Neural cell (in vitro differentiated cells): ENCODE data around the gene ZBTB7B. TPM values are rescaled to one million over a fixed set of nuclear protein-coding genes. Genes with fewer than 3 reads are reported as not detected.

Experiments used
- H2AFZ ChIP-seq: fragments of 200-600, 300-800 bp; sonication (generic), shearing (Covaris generic); 2 replicates; pipeline ENCODE4 v1.6.0; 2014; ENCODE audit warnings: low read depth, mild to moderate bottlenecking, antibody characterized with exemption, low read length, moderate library complexity
- H3F3A ChIP-seq: fragments of 200-600 bp; shearing (Covaris generic); 2 replicates; pipeline ENCODE4 v1.6.1; 2016; ENCODE audit warnings: mild to moderate bottlenecking, moderate library complexity, mixed read lengths, antibody characterized with exemption, low read length; ENCODE audit not compliant: insufficient read depth, poor library complexity, severe bottlenecking
- H3K27ac ChIP-seq: fragments of 200-600, 300-800 bp; sonication (generic), shearing (Covaris generic); 2 replicates; pipeline ENCODE4 v1.5.1; 2014; ENCODE audit warnings: mild to moderate bottlenecking, low read length, moderate library complexity
- H3K27me3 ChIP-seq: fragments of 300-800, 200-600 bp; sonication (generic), shearing (Covaris generic); 2 replicates; pipeline ENCODE4 v1.6.0; 2014; ENCODE audit warnings: mild to moderate bottlenecking, low read depth, low read length, moderate library complexity; ENCODE audit not compliant: insufficient read depth
- H3K36me3 ChIP-seq: fragments of 300-800, 200-600 bp; sonication (generic), shearing (Covaris generic); 2 replicates; pipeline ENCODE4 v1.5.1; 2014; ENCODE audit warnings: mild to moderate bottlenecking, antibody characterized with exemption, low read length, moderate library complexity; ENCODE audit not compliant: insufficient read depth
- H3K4me2 ChIP-seq: fragments of 300-800, 200-600 bp; sonication (generic), shearing (Covaris generic); 2 replicates; pipeline ENCODE4 v1.6.0; 2014; ENCODE audit warnings: mild to moderate bottlenecking, low read length
- H3K4me3 ChIP-seq: fragments of 300-800, 200-600 bp; sonication (generic), shearing (Covaris generic); 2 replicates; pipeline ENCODE4 v1.5.1; 2014; ENCODE audit warnings: mild to moderate bottlenecking, low read length, moderate library complexity
- H3K79me2 ChIP-seq: fragments of 200-600 bp; shearing (Covaris generic); replicated peaks from 2 replicates; pipeline ENCODE4 v1.6.0; 2014; ENCODE audit warnings: mild to moderate bottlenecking, low read length, moderate library complexity; ENCODE audit not compliant: insufficient read depth
- H3K9ac ChIP-seq: fragments of 300-800, 200-600 bp; sonication (generic), shearing (Covaris generic); 2 replicates; pipeline ENCODE4 v1.6.1; 2016; ENCODE audit warnings: mild to moderate bottlenecking, low read length, mixed read lengths
- H3K9me2 ChIP-seq: fragments of 200-600 bp; shearing (Covaris generic); 2 replicates; pipeline ENCODE4 v1.6.1; 2016; ENCODE audit warnings: mild to moderate bottlenecking, low read length, mixed read lengths; ENCODE audit not compliant: insufficient read depth
- H3K9me3 ChIP-seq: fragments of 200-600, 300-800 bp; sonication (generic), shearing (Covaris generic); 2 replicates; pipeline ENCODE4 v1.6.1; 2016; ENCODE audit warnings: mild to moderate bottlenecking, mixed run types, low read length, moderate library complexity, mixed read lengths
- H4K20me1 ChIP-seq: fragments of 200-600 bp; shearing (Covaris generic); 2 replicates; pipeline ENCODE4 v1.6.1; 2016; ENCODE audit warnings: mild to moderate bottlenecking, mixed run types; ENCODE audit not compliant: insufficient read depth
- CTCF ChIP-seq: fragments of 450-650 bp; IDR thresholded peaks from 2 replicates; pipeline ENCODE4 v1.5.1; 2014; ENCODE audit warnings: antibody characterized with exemption, mild to moderate bottlenecking, moderate library complexity; ENCODE audit not compliant: poor library complexity, severe bottlenecking
- EP300 ChIP-seq: fragments of 450-650 bp; conservative IDR thresholded peaks from 2 replicates; pipeline ENCODE4 v1.6.1; 2014; ENCODE audit warnings: antibody characterized with exemption, mild to moderate bottlenecking, moderate library complexity; ENCODE audit not compliant: poor library complexity, severe bottlenecking
- EZH2 ChIP-seq: fragments of 200-600, 300-800 bp; shearing (Covaris generic), sonication (generic); IDR thresholded peaks from 2 replicates; pipeline ENCODE4 v1.6.1; 2014; ENCODE audit warnings: antibody characterized with exemption, low read length, borderline replicate concordance, mild to moderate bottlenecking; ENCODE audit not compliant: insufficient read depth, poor library complexity, severe bottlenecking
- MXI1 ChIP-seq: fragments of 450-650 bp; conservative IDR thresholded peaks from 2 replicates; pipeline ENCODE4 v1.6.1; 2014; ENCODE audit warnings: antibody characterized with exemption, mild to moderate bottlenecking; ENCODE audit not compliant: poor library complexity, severe bottlenecking
- POLR2AphosphoS5 ChIP-seq: IDR thresholded peaks from 2 replicates; pipeline ENCODE4 v1.6.1; 2012
- RAD21 ChIP-seq: fragments of 450-650 bp; conservative IDR thresholded peaks from 2 replicates; pipeline ENCODE4 v1.6.1; 2014; ENCODE audit warnings: antibody characterized with exemption, mild to moderate bottlenecking, moderate library complexity
- REST ChIP-seq: IDR thresholded peaks from 2 replicates; pipeline ENCODE4 v1.6.1; 2012; ENCODE audit warnings: borderline replicate concordance
- SMC3 ChIP-seq: fragments of 450-650 bp; conservative IDR thresholded peaks from 2 replicates; pipeline ENCODE4 v1.6.1; 2014; ENCODE audit warnings: antibody characterized with exemption, mild to moderate bottlenecking, moderate library complexity; ENCODE audit not compliant: poor library complexity
- TAF1 ChIP-seq: IDR thresholded peaks from 2 replicates; pipeline ENCODE4 v1.6.1; 2012; ENCODE audit warnings: low read depth
- polyA plus RNA-seq: library from polyadenylated mRNA; depleted of rRNA; stranded (reverse); fragments of >200 nt; gene quantifications from 2 replicates; pipeline ENCODE4 v1.2.3, GENCODE V29; 2014

ZBTB7B gene
- polyA plus RNA-seq, 1 donor from 2014 or later = 0.54 TPM

DNA sequence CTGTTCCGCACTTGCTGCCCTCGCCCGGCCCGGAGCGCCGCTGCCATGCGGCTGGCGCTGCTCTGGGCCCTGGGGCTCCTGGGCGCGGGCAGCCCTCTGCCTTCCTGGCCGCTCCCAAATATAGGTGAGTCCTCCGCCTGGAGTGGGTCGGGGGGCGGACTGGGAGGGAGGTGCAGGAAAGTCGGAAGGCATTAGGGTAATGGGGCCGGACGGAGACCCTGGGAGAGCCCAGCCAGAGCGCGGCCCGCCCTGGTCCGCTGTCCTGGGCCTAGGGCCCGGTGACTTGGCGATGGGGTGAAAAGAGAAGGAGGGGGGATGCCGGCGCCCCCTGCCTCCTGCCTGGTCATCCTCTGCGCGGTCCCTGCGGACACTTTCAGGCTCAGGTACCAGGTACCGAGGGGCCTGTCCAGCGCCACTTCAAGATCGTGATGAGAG, 48.8 kb downstream of the ZBTB7B start:
- Histone ChIP-seq H3K36me3 (no peaks in the 10 kb centered on the region), H3K9ac (peak overlapping the region; percentile 74), H3K27ac (no peak overlapping the region)

DNA sequence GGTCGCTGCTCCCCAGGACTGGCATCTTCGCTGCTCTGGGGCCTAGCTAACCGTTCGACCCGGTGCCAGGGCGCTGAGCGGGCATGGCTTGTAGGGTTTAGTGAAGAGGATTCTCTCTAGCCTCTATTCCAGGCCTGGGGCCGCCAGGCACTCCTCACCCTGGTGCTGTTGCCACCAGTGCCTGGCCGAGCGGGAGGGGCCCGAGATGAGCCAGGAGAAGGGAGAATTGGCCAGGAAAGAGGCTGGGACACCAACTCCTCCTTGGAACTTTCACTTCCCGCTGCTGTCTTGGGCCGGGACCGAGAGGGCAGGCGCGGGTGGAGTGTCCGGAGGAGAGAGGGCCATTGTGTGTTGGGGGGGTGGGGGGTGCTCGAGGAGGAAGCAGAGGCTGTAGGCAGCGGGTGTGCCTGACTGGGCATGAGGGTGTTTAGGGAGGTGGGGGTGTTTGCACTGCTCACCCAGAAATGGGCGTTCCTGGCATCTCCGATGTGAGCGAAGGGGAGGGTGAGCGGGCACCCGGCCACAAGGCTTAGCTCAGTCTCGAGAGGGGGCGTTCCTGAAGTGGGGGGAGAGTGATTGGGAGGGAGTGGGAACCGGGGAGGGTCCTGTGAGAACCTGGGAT, 49.3 kb downstream of the ZBTB7B start:
- H3K4me2 ChIP-seq = peak overlapping the region; percentile 95
- no peaks in the 10 kb centered on the region for H3K36me3 ChIP-seq
- H3K9me3 ChIP-seq = no peaks in the 10 kb centered on the region
- peak overlapping the region; percentile 73 for H3K4me3 ChIP-seq
- no peaks in the 10 kb centered on the region for H4K20me1 ChIP-seq
- H2AFZ ChIP-seq = peak overlapping the region; percentile 60
- no peak overlapping the region for H3K27ac ChIP-seq
- H3K9me2 ChIP-seq = no peaks in the 10 kb centered on the region
- peak overlapping the region; percentile 74 for H3K9ac ChIP-seq
- H3K27me3 ChIP-seq = no peaks in the 10 kb centered on the region
- H3K79me2 ChIP-seq = no peaks in the 10 kb centered on the region
- H3F3A ChIP-seq = no peaks in the 10 kb centered on the region
- TF ChIP-seq SMC3 = no peak
- TF ChIP-seq EP300 = no peak
- TF ChIP-seq EZH2 = no peak

More for the DNA sequence above, 48.8 kb downstream of the ZBTB7B start:
- Histone ChIP-seq H3K79me2 (no peaks in the 10 kb centered on the region), H3K9me2 (no peaks in the 10 kb centered on the region), H3K4me3 (peak overlapping the region; percentile 73), H3K9me3 (no peaks in the 10 kb centered on the region), H3K4me2 (peak overlapping the region; percentile 95), H3K27me3 (no peaks in the 10 kb centered on the region), H3F3A (no peaks in the 10 kb centered on the region), H4K20me1 (no peaks in the 10 kb centered on the region), H2AFZ (peak overlapping the region; percentile 60)
- TF ChIP-seq REST (no peak), MXI1 (no peak), POLR2AphosphoS5 (no peak), EZH2 (no peak), SMC3 (no peak), TAF1 (no peak), EP300 (no peak), RAD21 (no peak), CTCF (no peak)
